Parathyroid adenoma (tissue), 2 donors: ENCODE measurements around the gene ZNF202.

Experiments used
- H2AFZ ChIP-seq: fragments of 300-600 bp; sonication (generic); one replicate; pipeline ENCODE4 v1.7.0; 2017; ENCODE audit warnings: antibody characterized with exemption, mild to moderate bottlenecking
- H3K27ac ChIP-seq: fragments of 300-600 bp; sonication (generic); one replicate; pipeline ENCODE4 v1.7.0; 2017
- H3K27me3 ChIP-seq: fragments of 300-600 bp; sonication (generic); one replicate; pipeline ENCODE4 v1.7.0; 2017; ENCODE audit warnings: low read length; ENCODE audit not compliant: control insufficient read depth, insufficient read depth
- H3K36me3 ChIP-seq: fragments of 300-600 bp; sonication (generic); one replicate; pipeline ENCODE4 v1.7.0; 2017; ENCODE audit warnings: low read length; ENCODE audit not compliant: control insufficient read depth, insufficient read depth
- H3K4me1 ChIP-seq: fragments of 300-600 bp; sonication (generic); one replicate; pipeline ENCODE4 v1.7.0; 2017; ENCODE audit warnings: control low read depth
- H3K4me2 ChIP-seq: fragments of 300-600 bp; sonication (generic); one replicate; pipeline ENCODE4 v1.7.0; 2017; ENCODE audit warnings: low read length
- H3K4me3 ChIP-seq: fragments of 300-600 bp; sonication (generic); one replicate; pipeline ENCODE4 v1.7.0; 2017; ENCODE audit warnings: low read depth, low read length
- H3K79me2 ChIP-seq: fragments of 300-600 bp; sonication (generic); one replicate; pipeline ENCODE4 v1.7.0; 2017; ENCODE audit warnings: control low read depth
- H3K9ac ChIP-seq: fragments of 300-600 bp; sonication (generic); one replicate; pipeline ENCODE4 v1.7.0; 2017; ENCODE audit warnings: mild to moderate bottlenecking
- H3K9me3 ChIP-seq: fragments of 300-600 bp; sonication (generic); one replicate; pipeline ENCODE4 v1.7.0; 2017; ENCODE audit warnings: low read length; ENCODE audit not compliant: control insufficient read depth
- CTCF ChIP-seq: fragments of 300-600 bp; sonication (generic); IDR thresholded peaks from one replicate; pipeline ENCODE4 v1.7.0; 2017; ENCODE audit warnings: antibody characterized with exemption, mild to moderate bottlenecking
- donor health status: primary hyperparathyroidism.

ZNF202 gene

GRCh38 chr11:123738374-123738773 lies 3.1 kb downstream of the ZNF202 start:
- H3K27me3 ChIP-seq, result no peaks in the 10 kb centered on the region
- no peak overlapping the region for H3K9ac ChIP-seq
- H3K79me2 ChIP-seq, result no peaks in the 10 kb centered on the region
- no peak overlapping the region for H2AFZ ChIP-seq
- H3K27ac ChIP-seq, result no peak overlapping the region
- TF ChIP-seq CTCF, result no peak
- H3K36me3 ChIP-seq, result no peaks in the 10 kb centered on the region
- no peak overlapping the region for H3K4me3 ChIP-seq
- peaks cover 4% of the 10 kb centered on the region for H3K4me1 ChIP-seq
- no peak overlapping the region for H3K4me2 ChIP-seq
- no peaks in the 10 kb centered on the region for H3K9me3 ChIP-seq

- TF ChIP-seq CTCF, result no peak
- H3K4me2 ChIP-seq, result no peak overlapping the region
- no peak overlapping the region for H3K9ac ChIP-seq
- H3K9me3 ChIP-seq, result no peaks in the 10 kb centered on the region
- H3K79me2 ChIP-seq, result no peaks in the 10 kb centered on the region
- H3K4me1 ChIP-seq, result no peaks in the 10 kb centered on the region
- H2AFZ ChIP-seq, result no peak overlapping the region
- H3K4me3 ChIP-seq, result no peak overlapping the region
- no peaks in the 10 kb centered on the region for H3K27me3 ChIP-seq
- no peaks in the 10 kb centered on the region for H3K36me3 ChIP-seq
- H3K27ac ChIP-seq, result no peak overlapping the region
Measured at GRCh38 chr11:123736769-123737168, 4.7 kb downstream of the ZNF202 start.

GRCh38 chr11:123729602-123730001 lies 11.9 kb downstream of the ZNF202 start:
- no peak overlapping the region for H3K4me2 ChIP-seq
- H3K27me3 ChIP-seq, result no peaks in the 10 kb centered on the region
- no peak for TF ChIP-seq CTCF
- H3K4me3 ChIP-seq, result no peak overlapping the region
- H3K4me1 ChIP-seq, result no peaks in the 10 kb centered on the region
- H3K79me2 ChIP-seq, result no peaks in the 10 kb centered on the region
- H2AFZ ChIP-seq, result no peak overlapping the region
- H3K9me3 ChIP-seq, result no peaks in the 10 kb centered on the region
- no peak overlapping the region for H3K27ac ChIP-seq
- no peaks in the 10 kb centered on the region for H3K36me3 ChIP-seq
- H3K9ac ChIP-seq, result no peak overlapping the region

DNA sequence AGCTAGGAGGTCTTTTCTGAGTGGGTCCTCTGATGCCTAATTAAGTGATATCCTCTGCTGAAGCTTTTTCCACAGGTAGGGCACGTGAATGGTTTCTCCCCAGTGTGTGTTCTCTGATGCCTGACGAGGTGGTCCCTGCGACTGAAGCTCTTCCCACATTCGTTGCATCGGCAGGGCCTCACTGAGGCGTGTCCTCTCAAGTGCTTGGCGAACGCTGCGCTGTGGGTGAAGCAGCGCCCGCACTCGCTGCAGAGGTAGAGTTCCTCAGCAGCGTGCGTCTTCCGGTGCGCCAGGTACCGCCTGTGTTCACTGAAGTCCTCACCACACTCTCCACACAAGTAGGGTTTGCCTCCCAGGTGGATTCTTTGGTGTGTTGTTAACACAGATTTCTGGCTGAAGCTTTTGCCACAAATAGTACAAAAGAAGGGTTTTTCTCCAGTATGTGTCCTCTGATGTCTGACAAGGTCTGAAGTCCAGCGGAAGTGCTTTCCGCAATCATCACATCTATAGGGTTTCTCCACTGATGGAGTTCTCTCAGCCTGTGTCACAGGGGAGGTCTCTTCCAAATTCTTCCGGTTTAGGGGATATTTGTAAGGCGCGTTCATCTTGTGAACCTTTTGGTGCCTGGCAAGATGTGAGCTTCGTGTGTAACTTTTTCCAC lies 15.3 kb downstream of the ZNF202 start:
- H3K36me3 ChIP-seq, result no peaks in the 10 kb centered on the region
- no peaks in the 10 kb centered on the region for H3K4me1 ChIP-seq
- H3K9me3 ChIP-seq, result no peaks in the 10 kb centered on the region
- H3K4me3 ChIP-seq, result no peak overlapping the region
- H3K27ac ChIP-seq, result no peak overlapping the region
- H3K27me3 ChIP-seq, result no peaks in the 10 kb centered on the region
- TF ChIP-seq CTCF, result no peak
- no peak overlapping the region for H3K4me2 ChIP-seq
- H2AFZ ChIP-seq, result no peak overlapping the region
- H3K9ac ChIP-seq, result no peak overlapping the region
- H3K79me2 ChIP-seq, result no peaks in the 10 kb centered on the region

DNA sequence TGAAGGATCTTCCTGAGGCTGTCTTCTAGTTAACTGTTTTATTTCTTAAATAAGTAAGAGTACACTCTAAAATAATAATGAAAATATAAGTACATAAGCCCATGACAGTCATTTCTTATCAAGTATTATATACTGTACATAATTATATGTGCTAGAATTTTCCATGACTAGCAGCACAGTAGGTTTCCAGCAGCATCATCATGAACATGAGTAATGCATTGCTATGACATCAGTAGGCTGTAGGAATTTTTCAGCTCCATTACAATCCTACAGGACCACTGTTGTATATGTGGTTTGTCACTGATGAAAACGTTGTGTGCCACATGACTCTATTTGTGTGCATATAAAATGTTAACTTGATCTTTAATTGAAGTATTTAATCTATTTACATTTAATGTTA lies 22.0 kb downstream of the ZNF202 start:
- no peak overlapping the region for H3K9ac ChIP-seq
- no peaks in the 10 kb centered on the region for H3K27me3 ChIP-seq
- H2AFZ ChIP-seq, result no peak overlapping the region
- H3K4me1 ChIP-seq, result no peaks in the 10 kb centered on the region
- H3K79me2 ChIP-seq, result no peaks in the 10 kb centered on the region
- no peak for TF ChIP-seq CTCF
- no peak overlapping the region for H3K4me3 ChIP-seq
- no peak overlapping the region for H3K27ac ChIP-seq
- no peaks in the 10 kb centered on the region for H3K9me3 ChIP-seq
- no peaks in the 10 kb centered on the region for H3K36me3 ChIP-seq
- H3K4me2 ChIP-seq, result no peak overlapping the region
